ENCODE measurements around the gene ANGPT4.

- TF ChIP-seq CTCF (IDR thresholded peaks at IDR 0.05) (no peak), POLR2AphosphoS5 (IDR thresholded peaks at IDR 0.05) (no peak)
Measured at GRCh38 chr20:858011-858410, 58.1 kb downstream of the ANGPT4 start.

All from suprapubic skin (tissue), 3 donors.